ENCODE measurements around the gene LRRC2. TPM values are rescaled to one million over a fixed set of nuclear protein-coding genes. Genes with fewer than 3 reads are reported as not detected.

The LRRC2 gene
- total and polyA plus RNA-seq, 7 experiments from 2014 or later = 0.10 to 0.48 (median 0.32) TPM; not detected in 2

DNA sequence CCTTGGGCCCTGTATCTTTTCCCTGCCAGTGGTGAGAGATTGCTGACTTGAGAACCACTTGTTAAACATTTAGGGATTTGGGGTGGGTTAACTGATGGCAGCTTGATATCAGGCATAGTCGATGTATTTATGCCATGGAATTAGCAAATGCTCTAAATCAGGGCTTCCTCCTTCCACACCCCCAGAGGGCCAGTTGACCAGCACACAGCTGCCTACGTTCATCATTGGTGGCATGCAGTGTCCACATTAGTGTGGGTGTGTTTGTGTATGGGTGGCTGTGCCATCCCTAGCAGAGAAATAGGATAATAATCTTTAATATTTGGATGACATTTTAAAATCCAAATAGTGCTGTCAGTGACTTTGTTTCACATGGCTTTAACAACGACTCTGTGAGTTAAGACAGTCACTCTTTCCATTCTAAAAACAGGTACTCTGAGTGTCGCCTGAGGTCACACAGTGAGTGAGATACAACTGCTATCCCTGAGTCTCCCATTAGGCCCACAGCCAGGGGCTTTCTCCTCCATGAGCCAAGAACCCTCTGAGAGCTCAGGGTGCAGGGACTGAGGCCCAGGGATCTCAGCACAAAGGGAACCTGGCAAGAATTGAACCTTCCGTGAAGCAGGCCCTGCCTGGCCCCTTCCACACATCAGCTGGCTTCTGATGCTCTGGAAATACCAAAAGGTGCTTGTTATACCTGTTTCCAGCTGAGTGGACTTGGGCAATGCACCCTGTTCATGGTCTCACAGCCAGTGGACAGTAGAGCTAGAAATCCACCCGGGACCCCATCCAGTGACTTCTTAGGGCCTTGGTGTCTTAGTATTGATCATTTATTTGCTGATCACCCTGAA, 97.1 kb downstream of the LRRC2 start:
- DNase-seq (peak in 1 of 9 donors; percentile 6), ATAC-seq (no peak)
- H3K27me3 ChIP-seq (ENCODE audit: control insufficient read depth in 2 of 2, insufficient read depth in 2 of 2, low read length in 2 of 2) = peaks cover 3 to 4% of the 10 kb centered on the region in 2 donors
- no peak overlapping the region for H3K27ac ChIP-seq (ENCODE audit: low read depth, low read length)
- Mint-ChIP-seq H3K27ac (no peak overlapping the region), H3K36me3 (no peaks in the 10 kb centered on the region), H3K4me1 (peaks cover 0 to 4% (median 0%) of the 10 kb centered on the region in 7 donors), H3K4me3 (no peak overlapping the region), H3K27me3 (peaks cover 16 to 47% (median 34%) of the 10 kb centered on the region in 5 donors), H3K9me3 (peaks cover 0 to 5% (median 0%) of the 10 kb centered on the region in 11 donors)
- ChIA-PET POLR2A (no interaction called here), CTCF (interaction anchor here (2.0 kb wide), 1 partner anchor 20 kb away, joined by 9 read pairs; no protein-coding TSS in a partner anchor)
- H3K36me3 ChIP-seq (ENCODE audit: control insufficient read depth in 2 of 3, insufficient read depth in 3 of 3, low read length in 3 of 3) = no peaks in the 10 kb centered on the region
- no peak overlapping the region for H3K4me3 ChIP-seq (ENCODE audit: low read length)
- no peaks in the 10 kb centered on the region for H3K4me1 ChIP-seq (ENCODE audit: control insufficient read depth in 2 of 2, insufficient read depth in 2 of 2, low read length in 2 of 2)
- H3K9me3 ChIP-seq (ENCODE audit: control insufficient read depth in 2 of 3, low read length in 3 of 3) = no peaks in the 10 kb centered on the region
- intact Hi-C loops (cut with micrococcal nuclease) = no loop called here

DNA sequence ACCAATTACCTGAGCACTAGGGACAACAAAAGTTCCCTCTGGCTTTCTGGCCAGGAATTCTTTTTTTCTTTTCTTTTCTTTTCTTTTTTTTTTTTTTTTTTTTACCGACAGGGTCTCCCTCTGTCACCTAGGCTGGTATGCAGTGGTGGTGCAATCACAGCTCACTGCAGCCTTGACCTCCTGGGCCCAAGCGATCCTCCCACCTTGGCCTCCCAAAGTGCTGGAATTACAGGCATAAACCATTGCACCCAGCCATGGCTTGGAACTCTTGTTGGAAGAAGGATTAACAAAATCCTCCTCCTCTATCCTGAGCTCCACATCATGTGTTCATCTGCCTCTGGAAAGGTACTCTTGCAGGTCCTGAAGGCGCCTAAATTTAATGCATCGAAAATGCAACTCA, 98.5 kb downstream of the LRRC2 start:
- peaks cover 17 to 51% (median 40%) of the 10 kb centered on the region in 5 donors for H3K27me3 Mint-ChIP-seq
- no peaks in the 10 kb centered on the region for H3K4me1 ChIP-seq (ENCODE audit: control insufficient read depth in 2 of 2, insufficient read depth in 2 of 2, low read length in 2 of 2)
- no peaks in the 10 kb centered on the region for H3K36me3 Mint-ChIP-seq
- no peaks in the 10 kb centered on the region for H3K9me3 Mint-ChIP-seq
- no peak overlapping the region for H3K4me3 Mint-ChIP-seq
- ATAC-seq (no peak), DNase-seq (peak in 1 of 9 donors; percentile 3)
- no peak overlapping the region for H3K27ac ChIP-seq (ENCODE audit: low read depth, low read length)
- H3K27me3 ChIP-seq (ENCODE audit: control insufficient read depth in 2 of 2, insufficient read depth in 2 of 2, low read length in 2 of 2) = peaks cover 0 to 3% of the 10 kb centered on the region in 2 donors
- POLR2A ChIA-PET = no interaction called here
- no peak overlapping the region for H3K4me3 ChIP-seq (ENCODE audit: low read length)
- intact Hi-C loops (cut with micrococcal nuclease) = no loop called here
- no peaks in the 10 kb centered on the region for H3K9me3 ChIP-seq (ENCODE audit: control insufficient read depth in 2 of 3, low read length in 3 of 3)
- no peaks in the 10 kb centered on the region for H3K36me3 ChIP-seq (ENCODE audit: control insufficient read depth in 2 of 3, insufficient read depth in 3 of 3, low read length in 3 of 3)
- no peak overlapping the region for H3K27ac Mint-ChIP-seq
- H3K4me1 Mint-ChIP-seq = peaks cover 0 to 4% (median 0%) of the 10 kb centered on the region in 7 donors
- CTCF ChIA-PET = no interaction called here

DNA sequence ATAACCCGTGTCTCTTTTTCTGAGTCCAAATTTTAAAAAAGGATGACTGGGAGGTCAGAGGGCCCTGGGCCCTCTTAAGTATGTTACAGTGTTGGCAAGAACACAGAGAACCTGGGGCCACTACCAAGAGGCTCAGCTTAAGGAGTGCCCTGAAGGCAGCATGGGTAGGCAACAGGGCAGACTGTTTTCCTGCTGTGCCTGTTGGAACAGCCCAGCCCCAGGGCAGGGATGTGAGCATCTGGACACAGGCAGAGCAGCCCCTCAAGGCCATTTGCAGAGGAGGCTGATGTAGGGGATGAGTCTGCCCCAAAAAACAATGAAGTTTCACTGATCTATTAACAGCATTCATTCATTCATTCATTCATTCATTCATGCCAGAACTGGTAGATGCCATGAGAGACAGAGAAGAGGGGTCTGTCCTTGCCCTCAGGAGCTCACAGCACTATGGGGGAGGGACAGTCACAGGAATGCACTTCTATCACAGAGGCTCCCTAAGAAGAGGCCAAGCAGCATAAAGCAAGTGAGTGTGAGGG, 99.2 kb downstream of the LRRC2 start:
- Histone ChIP-seq H3K9me3 (ENCODE audit: control insufficient read depth in 2 of 3, low read length in 3 of 3) (no peaks in the 10 kb centered on the region), H3K27me3 (ENCODE audit: control insufficient read depth in 2 of 2, insufficient read depth in 2 of 2, low read length in 2 of 2) (peaks cover 0 to 3% of the 10 kb centered on the region in 2 donors), H3K4me1 (ENCODE audit: control insufficient read depth in 2 of 2, insufficient read depth in 2 of 2, low read length in 2 of 2) (no peaks in the 10 kb centered on the region), H3K36me3 (ENCODE audit: control insufficient read depth in 2 of 3, insufficient read depth in 3 of 3, low read length in 3 of 3) (no peaks in the 10 kb centered on the region), H3K4me3 (ENCODE audit: low read length) (no peak overlapping the region), H3K27ac (ENCODE audit: low read depth, low read length) (no peak overlapping the region)
- intact Hi-C loops (cut with micrococcal nuclease) = no loop called here
- Mint-ChIP-seq H3K4me1 (peaks cover 0 to 4% (median 0%) of the 10 kb centered on the region in 7 donors), H3K36me3 (no peaks in the 10 kb centered on the region), H3K9me3 (no peaks in the 10 kb centered on the region), H3K4me3 (no peak overlapping the region), H3K27ac (no peak overlapping the region), H3K27me3 (peaks cover 23 to 53% (median 43%) of the 10 kb centered on the region in 5 donors)
- ATAC-seq (no peak), DNase-seq (peak in 1 of 9 donors; percentile 15)
- ChIA-PET POLR2A (no interaction called here), CTCF (no interaction called here)

DNA sequence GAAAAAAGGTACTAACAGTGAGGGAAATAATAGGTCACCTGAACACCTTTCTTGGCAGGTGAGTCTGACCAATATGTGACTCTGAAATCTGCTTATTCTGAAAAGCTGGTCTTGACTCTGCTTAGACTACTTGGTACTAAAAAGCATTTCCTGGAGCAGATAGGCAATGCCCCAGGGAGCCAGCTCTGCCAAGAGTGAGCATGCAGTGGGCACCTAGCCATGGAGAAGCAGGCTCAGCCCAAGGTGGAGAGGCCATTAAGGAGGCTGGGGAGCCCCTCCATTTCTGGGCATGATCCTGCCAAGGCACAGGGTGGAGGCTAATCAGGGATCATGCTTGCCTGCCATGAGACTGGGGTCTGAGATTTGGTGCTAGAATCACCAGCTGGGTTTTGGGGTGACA, 99.8 kb downstream of the LRRC2 start:
- Mint-ChIP-seq H3K27ac (no peak overlapping the region), H3K36me3 (no peaks in the 10 kb centered on the region), H3K4me1 (peaks cover 0 to 4% (median 0%) of the 10 kb centered on the region in 7 donors), H3K27me3 (peaks cover 25 to 58% (median 40%) of the 10 kb centered on the region in 5 donors), H3K4me3 (no peak overlapping the region), H3K9me3 (peaks cover 0 to 2% (median 0%) of the 10 kb centered on the region in 11 donors)
- ChIA-PET POLR2A (no interaction called here), CTCF (no interaction called here)
- Histone ChIP-seq H3K27ac (ENCODE audit: low read depth, low read length) (no peak overlapping the region), H3K4me3 (ENCODE audit: low read length) (no peak overlapping the region), H3K27me3 (ENCODE audit: control insufficient read depth in 2 of 2, insufficient read depth in 2 of 2, low read length in 2 of 2) (peaks cover 0 to 3% of the 10 kb centered on the region in 2 donors), H3K4me1 (ENCODE audit: control insufficient read depth in 2 of 2, insufficient read depth in 2 of 2, low read length in 2 of 2) (no peaks in the 10 kb centered on the region), H3K36me3 (ENCODE audit: control insufficient read depth in 2 of 3, insufficient read depth in 3 of 3, low read length in 3 of 3) (no peaks in the 10 kb centered on the region), H3K9me3 (ENCODE audit: control insufficient read depth in 2 of 3, low read length in 3 of 3) (no peaks in the 10 kb centered on the region)
- ATAC-seq = no peak
- DNase-seq = no peak
- intact Hi-C loops (cut with micrococcal nuclease) = no loop called here

Other genes with a start within 250 kb of the LRRC2 start
- 10 to 100 TPM in 2 of 5 experiments, 1 to 10 TPM in 1, under 1 TPM in 2; 0.41 to 34.9 (median 2.0) TPM for gene CCR2, start 212.2 kb downstream of the LRRC2 start, total RNA-seq
- gene CCR2, start 212.2 kb downstream of the LRRC2 start, polyA plus RNA-seq = under 1 TPM in 1 of 2 donors, not detected in 1; 0.13 TPM
- gene CCR5, start 195.4 kb downstream of the LRRC2 start, total RNA-seq = 10 to 100 TPM in 1 of 5 experiments, 1 to 10 TPM in 1, under 1 TPM in 3; 0.66 to 22.5 (median 0.95) TPM
- not detected for gene CCR5, start 195.4 kb downstream of the LRRC2 start, polyA plus RNA-seq
- gene CCRL2, start 159.0 kb downstream of the LRRC2 start, total RNA-seq = 10 to 100 TPM in 1 of 5 experiments, 1 to 10 TPM in 2, under 1 TPM in 2; 0.35 to 20.5 (median 5.0) TPM
- 1 to 10 TPM in 1 of 2 donors, under 1 TPM in 1; 0.34 to 1.3 TPM for gene CCRL2, start 159.0 kb downstream of the LRRC2 start, polyA plus RNA-seq
- under 1 TPM in 1 of 5 experiments, not detected in 4; 0.78 TPM for gene LTF, start 101.4 kb downstream of the LRRC2 start, total RNA-seq
- gene LTF, start 101.4 kb downstream of the LRRC2 start, polyA plus RNA-seq = not detected
- not detected for gene RTP3, start 68.3 kb downstream of the LRRC2 start, total RNA-seq
- gene RTP3, start 68.3 kb downstream of the LRRC2 start, polyA plus RNA-seq = not detected
- gene FAM240A, start 46.2 kb upstream of the LRRC2 start, total RNA-seq = not detected
- gene FAM240A, start 46.2 kb upstream of the LRRC2 start, polyA plus RNA-seq = not detected
- gene ALS2CL, start 127.4 kb upstream of the LRRC2 start, total RNA-seq = 10 to 100 TPM in 4 of 5 experiments, 1 to 10 TPM in 1; 4.2 to 41.5 (median 31.1) TPM
- 10 to 100 TPM in 1 of 2 donors, 1 to 10 TPM in 1; 6.2 to 12.6 TPM for gene ALS2CL, start 127.4 kb upstream of the LRRC2 start, polyA plus RNA-seq
- 1 to 10 TPM in 4 of 5 experiments, under 1 TPM in 1; 0.31 to 5.4 (median 3.9) TPM for gene TMIE, start 135.1 kb upstream of the LRRC2 start, total RNA-seq
- 1 to 10 TPM; 5.1 to 5.6 TPM for gene TMIE, start 135.1 kb upstream of the LRRC2 start, polyA plus RNA-seq
- under 1 TPM in 1 of 5 experiments, not detected in 4; 0.11 TPM for gene PRSS50, start 151.6 kb upstream of the LRRC2 start, total RNA-seq
- not detected for gene PRSS50, start 151.6 kb upstream of the LRRC2 start, polyA plus RNA-seq